ENCODE measurements around the gene PDK2.

PDK2 gene

DNA sequence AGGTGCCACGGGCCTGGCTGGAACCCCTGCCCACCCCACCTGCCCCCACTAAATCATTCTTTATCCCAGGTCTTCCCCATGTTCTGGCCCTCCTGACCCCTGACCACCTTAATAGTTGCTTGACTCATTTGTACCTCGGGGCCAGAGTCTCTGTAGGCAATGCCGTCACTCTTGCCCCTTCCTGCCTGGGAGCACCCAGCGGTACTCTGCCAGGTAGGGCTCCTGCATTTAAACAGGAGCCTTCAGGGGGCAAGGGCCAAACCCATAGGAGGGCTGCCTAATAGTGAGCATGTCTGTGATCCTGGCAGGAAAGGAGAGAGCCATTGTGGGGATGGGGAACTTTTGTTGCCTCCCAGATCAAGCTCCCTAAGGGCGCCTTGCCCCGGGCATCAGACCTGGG lies 48.1 kb upstream of the PDK2 start:
- no peaks in the 10 kb centered on the region for H3K9me2 ChIP-seq (replicated peaks; ENCODE audit: insufficient read depth, low read length)
- H3K27me3 ChIP-seq (replicated peaks; ENCODE audit: insufficient read depth, low read length), result 0 out of 2 replicates have a peak, but pooled peaks cover 4% of the 10 kb centered on the region
- no peak overlapping the region for H3K9ac ChIP-seq (ENCODE audit: low read length)
- no peaks in the 10 kb centered on the region for H3K36me3 ChIP-seq (replicated peaks; ENCODE audit: insufficient read depth, low read length)
- no peaks in the 10 kb centered on the region for H3F3A ChIP-seq (ENCODE audit: insufficient read depth, low read length)
- H3K27ac ChIP-seq (ENCODE audit: low read length), result no peak overlapping the region
- H3K4me2 ChIP-seq (ENCODE audit: low read depth, low read length), result no peak overlapping the region
- no peak overlapping the region for H2AFZ ChIP-seq (ENCODE audit: low read length)
- no peaks in the 10 kb centered on the region for H3K9me3 ChIP-seq (replicated peaks; ENCODE audit: insufficient read depth, low read length)
- DNase-seq, result no peak
- TF ChIP-seq EZH2 (optimal IDR thresholded peaks at IDR 0.05; ENCODE audit: low read depth, low read length), result no peak
- no peak for TF ChIP-seq CTCF (IDR thresholded peaks at IDR 0.05; ENCODE audit: low read length)
- no peak for TF ChIP-seq EZH2phosphoT487 (IDR thresholded peaks at IDR 0.05; ENCODE audit: low read length)
- H4K20me1 ChIP-seq (ENCODE audit: insufficient read depth, low read length), result no peaks in the 10 kb centered on the region
- H3K4me3 ChIP-seq (ENCODE audit: low read length), result no peak overlapping the region
- no peaks in the 10 kb centered on the region for H3K79me2 ChIP-seq (ENCODE audit: low read length)
- H3K4me1 ChIP-seq (ENCODE audit: low read length), result peaks cover 13% of the 10 kb centered on the region

GRCh38 chr17:50047488-50048126 lies 47.5 kb upstream of the PDK2 start:
- Histone ChIP-seq H3K9me3 (replicated peaks; ENCODE audit: insufficient read depth, low read length) (no peaks in the 10 kb centered on the region), H3K36me3 (replicated peaks; ENCODE audit: insufficient read depth, low read length) (no peaks in the 10 kb centered on the region), H3K4me2 (ENCODE audit: low read depth, low read length) (no peak overlapping the region), H3K4me3 (ENCODE audit: low read length) (no peak overlapping the region), H3K4me1 (ENCODE audit: low read length) (peaks cover 13% of the 10 kb centered on the region), H3K27ac (ENCODE audit: low read length) (no peak overlapping the region), H3K9me2 (replicated peaks; ENCODE audit: insufficient read depth, low read length) (no peaks in the 10 kb centered on the region), H4K20me1 (ENCODE audit: insufficient read depth, low read length) (no peaks in the 10 kb centered on the region), H3K79me2 (ENCODE audit: low read length) (no peaks in the 10 kb centered on the region), H3K9ac (ENCODE audit: low read length) (no peak overlapping the region), H3K27me3 (replicated peaks; ENCODE audit: insufficient read depth, low read length) (0 out of 2 replicates have a peak, but pooled peaks cover 4% of the 10 kb centered on the region), H2AFZ (ENCODE audit: low read length) (no peak overlapping the region), H3F3A (ENCODE audit: insufficient read depth, low read length) (no peaks in the 10 kb centered on the region)
- TF ChIP-seq EZH2 (optimal IDR thresholded peaks at IDR 0.05; ENCODE audit: low read depth, low read length), result no peak
- no peak for TF ChIP-seq EZH2phosphoT487 (IDR thresholded peaks at IDR 0.05; ENCODE audit: low read length)
- no peak for TF ChIP-seq CTCF (IDR thresholded peaks at IDR 0.05; ENCODE audit: low read length)
- no peak for DNase-seq

DNA sequence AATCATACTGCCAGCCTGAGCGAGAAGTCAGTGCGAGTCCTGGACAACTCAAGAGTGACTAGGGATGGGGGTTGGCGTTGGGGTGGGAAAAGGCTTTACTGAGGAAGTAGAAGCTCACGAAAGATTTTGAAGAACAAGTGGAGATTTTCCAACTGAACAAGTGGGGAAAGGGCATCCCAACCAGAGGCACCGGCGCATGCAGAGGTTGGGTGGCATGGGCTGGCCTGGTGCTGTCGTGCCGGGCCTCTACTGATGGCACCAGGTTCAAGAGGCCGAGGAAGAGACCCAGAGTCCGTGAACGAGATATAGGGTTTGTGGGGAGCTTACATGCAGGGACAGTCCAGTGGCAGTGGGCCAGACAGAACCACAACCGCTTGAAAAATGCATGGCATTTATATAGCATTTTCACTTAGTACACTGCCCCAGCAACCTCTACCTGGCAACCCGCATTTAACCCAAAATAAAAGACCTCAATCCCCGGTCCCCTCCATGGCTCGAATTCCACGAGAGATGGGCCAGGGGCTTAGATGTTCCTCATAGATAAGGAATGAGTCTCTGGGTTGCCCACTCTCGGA lies 46.9 kb upstream of the PDK2 start:
- H3K9me3 ChIP-seq (replicated peaks; ENCODE audit: insufficient read depth, low read length), result no peaks in the 10 kb centered on the region
- no peaks in the 10 kb centered on the region for H3K79me2 ChIP-seq (ENCODE audit: low read length)
- H3K4me2 ChIP-seq (ENCODE audit: low read depth, low read length), result no peak overlapping the region
- H3K9ac ChIP-seq (ENCODE audit: low read length), result no peak overlapping the region
- no peaks in the 10 kb centered on the region for H3K9me2 ChIP-seq (replicated peaks; ENCODE audit: insufficient read depth, low read length)
- no peak overlapping the region for H3K27ac ChIP-seq (ENCODE audit: low read length)
- no peak for TF ChIP-seq CTCF (IDR thresholded peaks at IDR 0.05; ENCODE audit: low read length)
- no peak for TF ChIP-seq EZH2phosphoT487 (IDR thresholded peaks at IDR 0.05; ENCODE audit: low read length)
- no peak for TF ChIP-seq EZH2 (optimal IDR thresholded peaks at IDR 0.05; ENCODE audit: low read depth, low read length)
- peaks cover 13% of the 10 kb centered on the region for H3K4me1 ChIP-seq (ENCODE audit: low read length)
- DNase-seq, result no peak
- 0 out of 2 replicates have a peak, but pooled peaks cover 4% of the 10 kb centered on the region for H3K27me3 ChIP-seq (replicated peaks; ENCODE audit: insufficient read depth, low read length)
- H3K36me3 ChIP-seq (replicated peaks; ENCODE audit: insufficient read depth, low read length), result no peaks in the 10 kb centered on the region
- H4K20me1 ChIP-seq (ENCODE audit: insufficient read depth, low read length), result no peaks in the 10 kb centered on the region
- H2AFZ ChIP-seq (ENCODE audit: low read length), result no peak overlapping the region
- no peak overlapping the region for H3K4me3 ChIP-seq (ENCODE audit: low read length)
- no peaks in the 10 kb centered on the region for H3F3A ChIP-seq (ENCODE audit: insufficient read depth, low read length)
